ENCODE data around the gene KCNN1.

The KCNN1 gene

DNA sequence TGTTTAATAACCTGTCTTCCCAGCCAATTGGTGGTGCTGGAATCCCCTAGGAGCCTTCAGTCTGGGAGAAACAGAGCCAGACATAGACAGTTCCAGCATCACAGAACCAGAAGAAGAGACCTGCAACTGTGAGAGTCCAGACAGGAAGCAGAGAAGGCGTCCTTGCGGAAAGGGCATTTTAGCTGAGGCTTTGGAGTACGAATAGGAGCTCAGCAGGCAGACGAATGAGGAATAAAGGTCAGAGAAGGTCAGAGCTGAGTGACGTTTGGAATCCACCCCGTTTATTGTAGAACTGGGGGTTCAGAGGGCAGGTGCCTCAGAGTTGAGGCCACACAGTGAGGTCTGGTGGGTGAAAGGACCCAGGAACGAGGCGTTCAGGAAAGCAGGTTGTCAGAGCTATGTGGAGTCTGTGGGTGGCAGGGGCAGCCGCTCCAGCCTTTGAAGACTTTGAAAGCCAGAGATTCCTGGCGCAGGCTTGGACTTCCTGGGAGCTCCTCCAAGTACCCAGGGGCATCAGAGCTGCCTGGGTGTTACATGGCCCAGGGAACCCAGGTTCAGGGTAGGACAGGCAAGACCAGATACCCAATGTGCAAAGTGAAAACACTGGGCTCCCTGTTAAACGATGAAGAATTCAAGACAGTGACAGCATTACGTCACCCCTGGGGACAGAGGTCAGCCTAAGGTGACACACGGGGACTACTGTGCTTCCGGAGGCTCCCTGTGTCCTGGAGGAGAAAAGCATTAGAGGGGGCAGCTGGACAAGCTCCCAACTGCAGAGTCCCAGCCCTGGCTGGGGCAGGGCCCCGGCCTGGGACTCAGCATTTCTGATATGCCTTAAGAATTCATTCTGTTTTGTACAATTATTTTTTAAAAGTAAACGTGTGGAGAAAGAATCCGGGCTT, 46.6 kb downstream of the KCNN1 start:
- H3K27ac ChIP-seq (ENCODE audit: low read length): no peak overlapping the region
- H3K4me3 ChIP-seq (ENCODE audit: low read length): no peak overlapping the region
- H3K36me3 ChIP-seq (ENCODE audit: control insufficient read depth, insufficient read depth, low read length): peaks cover 4% of the 10 kb centered on the region; the same call in 1 of the 2 replicates
- H3K9me3 ChIP-seq (ENCODE audit: control insufficient read depth, insufficient read depth, low read length): no peaks in the 10 kb centered on the region
- no peaks in the 10 kb centered on the region; the same call in 1 of the 2 replicates for H3K4me1 ChIP-seq (ENCODE audit: control insufficient read depth, insufficient read depth, low read length)
- no CpG with 5 or more reads among the region's 17 CpGs for WGBS (ENCODE audit: insufficient coverage, insufficient read length)
- no peaks in the 10 kb centered on the region for H3K27me3 ChIP-seq (ENCODE audit: control insufficient read depth, insufficient read depth, low read length)
- no peak for DNase-seq (ENCODE audit: low read depth, low spot score)

- no peaks in the 10 kb centered on the region for H3K27me3 ChIP-seq (ENCODE audit: control insufficient read depth, insufficient read depth, low read length)
- WGBS (ENCODE audit: insufficient coverage, insufficient read length): no CpG with 5 or more reads among the region's 6 CpGs
- no peak overlapping the region for H3K27ac ChIP-seq (ENCODE audit: low read length)
- DNase-seq (ENCODE audit: low read depth, low spot score): no peak
- H3K4me3 ChIP-seq (ENCODE audit: low read length): no peak overlapping the region
- H3K4me1 ChIP-seq (ENCODE audit: control insufficient read depth, insufficient read depth, low read length): no peaks in the 10 kb centered on the region; the same call in 1 of the 2 replicates
- 0 out of 2 replicates have a peak, but pooled peaks cover 4% of the 10 kb centered on the region for H3K36me3 ChIP-seq (ENCODE audit: control insufficient read depth, insufficient read depth, low read length)
- H3K9me3 ChIP-seq (ENCODE audit: control insufficient read depth, insufficient read depth, low read length): no peaks in the 10 kb centered on the region
These were observed 47.3 kb downstream of the KCNN1 start for GRCh38 chr19:18014197-18014596.

DNA sequence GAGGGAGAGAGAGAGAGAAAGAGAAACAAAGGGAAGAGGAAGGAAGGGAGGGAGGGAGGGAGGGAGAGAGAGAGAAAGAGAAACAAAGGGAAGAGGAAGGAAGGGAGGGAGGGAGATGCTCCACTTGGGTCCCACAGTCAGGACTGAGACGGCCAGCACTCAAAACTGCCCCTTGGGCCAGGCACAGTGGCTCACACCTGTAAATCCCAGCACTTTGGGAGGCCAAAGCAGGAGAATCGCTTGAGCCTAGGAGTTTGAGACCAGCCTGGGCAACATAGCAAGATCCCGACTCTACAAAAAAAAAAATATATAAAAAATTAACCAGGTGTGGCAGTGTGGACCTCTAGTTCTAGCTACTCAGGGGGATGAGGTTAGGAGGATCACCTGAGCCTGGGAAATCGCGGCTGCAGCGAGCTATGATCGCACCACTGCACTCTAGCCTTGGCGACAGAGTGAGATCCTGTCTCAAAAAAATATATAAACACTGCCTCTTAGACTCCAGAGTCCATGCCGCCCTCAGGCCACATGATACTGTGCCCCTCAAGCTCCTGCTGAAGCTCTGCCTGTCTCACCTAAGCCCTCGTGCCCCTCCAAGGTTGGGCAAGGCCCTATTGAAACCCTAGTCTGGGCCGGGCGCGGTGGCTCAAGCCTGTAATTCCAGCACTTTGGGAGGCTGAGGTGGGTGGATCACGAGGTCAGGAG, 49.5 kb downstream of the KCNN1 start:
- no peak for DNase-seq (ENCODE audit: low read depth, low spot score)
- no peak overlapping the region for H3K27ac ChIP-seq (ENCODE audit: low read length)
- no peaks in the 10 kb centered on the region for H3K36me3 ChIP-seq (ENCODE audit: control insufficient read depth, insufficient read depth, low read length)
- H3K4me1 ChIP-seq (ENCODE audit: control insufficient read depth, insufficient read depth, low read length): no peaks in the 10 kb centered on the region; the same call in 1 of the 2 replicates
- H3K27me3 ChIP-seq (ENCODE audit: control insufficient read depth, insufficient read depth, low read length): no peaks in the 10 kb centered on the region
- no peak overlapping the region for H3K4me3 ChIP-seq (ENCODE audit: low read length)
- WGBS (ENCODE audit: insufficient coverage, insufficient read length): no CpG with 5 or more reads among the region's 14 CpGs
- no peaks in the 10 kb centered on the region for H3K9me3 ChIP-seq (ENCODE audit: control insufficient read depth, insufficient read depth, low read length)

GRCh38 chr19:18017275-18018083, 50.6 kb downstream of the KCNN1 start:
- DNase-seq (ENCODE audit: low read depth, low spot score): no peak
- Histone ChIP-seq H3K27me3 (ENCODE audit: control insufficient read depth, insufficient read depth, low read length) (no peaks in the 10 kb centered on the region), H3K4me1 (ENCODE audit: control insufficient read depth, insufficient read depth, low read length) (no peaks in the 10 kb centered on the region; the same call in 1 of the 2 replicates), H3K36me3 (ENCODE audit: control insufficient read depth, insufficient read depth, low read length) (no peaks in the 10 kb centered on the region), H3K27ac (ENCODE audit: low read length) (no peak overlapping the region), H3K4me3 (ENCODE audit: low read length) (no peak overlapping the region), H3K9me3 (ENCODE audit: control insufficient read depth, insufficient read depth, low read length) (no peaks in the 10 kb centered on the region)
- no CpG with 5 or more reads among the region's 15 CpGs for WGBS (ENCODE audit: insufficient coverage, insufficient read length)

DNA sequence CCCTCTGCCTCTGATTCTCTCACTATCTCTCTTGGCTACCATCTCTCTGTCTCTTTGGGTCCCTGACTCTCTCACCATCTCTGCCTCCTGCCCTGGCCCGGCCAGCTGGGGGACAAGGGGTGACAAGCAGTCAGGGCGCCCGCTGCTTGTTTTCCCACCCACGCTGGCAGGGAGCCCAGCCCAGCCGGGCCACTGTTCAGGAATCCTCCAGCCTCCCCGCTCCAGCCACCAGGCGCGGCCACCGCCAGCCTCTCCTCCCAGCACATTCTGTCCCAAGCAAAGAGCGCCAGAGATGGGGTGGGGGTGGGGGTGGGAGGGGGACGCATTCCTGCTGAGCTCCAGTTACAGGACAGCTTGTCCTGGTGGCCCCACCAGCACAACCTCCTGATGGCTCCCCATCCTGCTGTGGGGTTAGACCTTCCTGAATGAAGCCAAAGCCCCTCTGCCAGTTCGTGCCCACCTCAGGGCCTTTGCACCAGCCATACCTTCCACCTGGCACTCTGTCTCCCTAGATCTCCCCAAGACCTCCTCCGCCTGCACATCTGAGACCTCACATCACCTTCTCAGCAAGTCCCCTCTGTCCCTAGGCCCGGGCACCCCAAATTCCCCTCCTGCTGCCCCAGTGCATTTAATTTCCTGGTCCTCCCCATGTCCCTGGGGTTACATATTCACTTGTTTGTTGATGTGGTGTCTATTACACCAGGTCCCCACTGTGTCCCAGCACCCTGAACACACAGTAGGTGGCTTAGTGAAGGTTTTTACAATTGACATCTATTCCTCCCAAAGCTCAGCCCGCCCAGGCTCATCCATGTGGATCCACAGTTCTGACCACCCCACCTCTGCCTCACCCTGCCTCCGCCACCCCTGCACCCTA, 53.5 kb downstream of the KCNN1 start:
- H3K4me1 ChIP-seq (ENCODE audit: control insufficient read depth, insufficient read depth, low read length): no peaks in the 10 kb centered on the region
- no CpG with 5 or more reads among the region's 16 CpGs for WGBS (ENCODE audit: insufficient coverage, insufficient read length)
- no peak overlapping the region for H3K27ac ChIP-seq (ENCODE audit: low read length)
- DNase-seq (ENCODE audit: low read depth, low spot score): no peak
- no peaks in the 10 kb centered on the region for H3K9me3 ChIP-seq (ENCODE audit: control insufficient read depth, insufficient read depth, low read length)
- no peak overlapping the region for H3K4me3 ChIP-seq (ENCODE audit: low read length)
- H3K36me3 ChIP-seq (ENCODE audit: control insufficient read depth, insufficient read depth, low read length): no peaks in the 10 kb centered on the region; the same call in 1 of the 2 replicates
- H3K27me3 ChIP-seq (ENCODE audit: control insufficient read depth, insufficient read depth, low read length): no peaks in the 10 kb centered on the region

GRCh38 chr19:18021121-18021755, 54.3 kb downstream of the KCNN1 start:
- Histone ChIP-seq H3K9me3 (ENCODE audit: control insufficient read depth, insufficient read depth, low read length) (no peaks in the 10 kb centered on the region), H3K27me3 (ENCODE audit: control insufficient read depth, insufficient read depth, low read length) (no peaks in the 10 kb centered on the region), H3K36me3 (ENCODE audit: control insufficient read depth, insufficient read depth, low read length) (no peaks in the 10 kb centered on the region; the same call in 1 of the 2 replicates), H3K4me1 (ENCODE audit: control insufficient read depth, insufficient read depth, low read length) (no peaks in the 10 kb centered on the region), H3K4me3 (ENCODE audit: low read length) (no peak overlapping the region), H3K27ac (ENCODE audit: low read length) (no peak overlapping the region)
- WGBS (ENCODE audit: insufficient coverage, insufficient read length): no CpG with 5 or more reads among the region's 21 CpGs
- no peak for DNase-seq (ENCODE audit: low read depth, low spot score)

DNA sequence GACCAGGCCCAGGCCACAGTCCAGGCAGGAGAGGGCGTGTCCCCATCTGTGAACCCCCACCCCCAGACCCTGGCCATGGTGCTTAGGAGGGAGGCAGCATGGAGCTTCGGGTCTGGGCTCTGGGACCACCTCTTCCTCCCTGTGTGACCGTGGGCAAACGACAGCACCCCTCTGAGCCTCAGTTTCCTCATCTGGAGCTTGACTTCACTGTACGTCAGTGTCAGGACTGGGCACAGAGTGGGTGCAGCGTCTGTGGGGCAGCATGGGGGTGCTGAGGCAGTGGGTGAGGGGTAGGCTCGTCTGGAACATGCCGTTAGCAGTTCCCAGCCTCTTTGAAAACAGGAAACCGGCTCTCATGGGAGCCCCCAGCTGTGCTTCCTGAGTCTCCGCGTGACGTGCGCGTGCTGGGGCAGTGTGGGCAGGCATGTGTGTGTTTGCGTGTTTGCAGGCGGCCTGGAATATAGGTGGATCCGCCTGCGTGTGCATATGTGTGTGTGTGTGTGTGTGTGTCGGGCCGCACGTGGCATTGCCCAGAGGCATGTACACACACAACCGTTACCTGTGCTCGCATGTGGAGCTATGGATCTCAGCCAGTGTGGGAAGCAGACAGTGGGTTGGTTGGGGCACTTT, 56.8 kb downstream of the KCNN1 start:
- DNase-seq (ENCODE audit: low read depth, low spot score): no peak
- Histone ChIP-seq H3K9me3 (ENCODE audit: control insufficient read depth, insufficient read depth, low read length) (no peaks in the 10 kb centered on the region), H3K27me3 (ENCODE audit: control insufficient read depth, insufficient read depth, low read length) (no peaks in the 10 kb centered on the region), H3K4me3 (ENCODE audit: low read length) (no peak overlapping the region), H3K27ac (ENCODE audit: low read length) (no peak overlapping the region), H3K4me1 (ENCODE audit: control insufficient read depth, insufficient read depth, low read length) (no peaks in the 10 kb centered on the region), H3K36me3 (ENCODE audit: control insufficient read depth, insufficient read depth, low read length) (no peaks in the 10 kb centered on the region; the same call in 1 of the 2 replicates)
- no CpG with 5 or more reads among the region's 23 CpGs for WGBS (ENCODE audit: insufficient coverage, insufficient read length)

- Histone ChIP-seq H3K9me3 (ENCODE audit: control insufficient read depth, insufficient read depth, low read length) (no peaks in the 10 kb centered on the region), H3K4me3 (ENCODE audit: low read length) (no peak overlapping the region), H3K27ac (ENCODE audit: low read length) (no peak overlapping the region), H3K36me3 (ENCODE audit: control insufficient read depth, insufficient read depth, low read length) (no peaks in the 10 kb centered on the region; the same call in 1 of the 2 replicates), H3K27me3 (ENCODE audit: control insufficient read depth, insufficient read depth, low read length) (no peaks in the 10 kb centered on the region), H3K4me1 (ENCODE audit: control insufficient read depth, insufficient read depth, low read length) (no peaks in the 10 kb centered on the region)
- no peak for DNase-seq (ENCODE audit: low read depth, low spot score)
- WGBS (ENCODE audit: insufficient coverage, insufficient read length): no CpG with 5 or more reads among the region's 4 CpGs
These were observed 60.2 kb downstream of the KCNN1 start for GRCh38 chr19:18027151-18027550.

Measured in iPS DF 6.9 (cell line).